ENCODE results near the gene ZNF471. TPM values are rescaled to one million over a fixed set of nuclear protein-coding genes. Genes with fewer than 3 reads are reported as not detected.

The ZNF471 gene
- total RNA-seq, 1 donor from 2014 or later = 0.27 TPM

DNA sequence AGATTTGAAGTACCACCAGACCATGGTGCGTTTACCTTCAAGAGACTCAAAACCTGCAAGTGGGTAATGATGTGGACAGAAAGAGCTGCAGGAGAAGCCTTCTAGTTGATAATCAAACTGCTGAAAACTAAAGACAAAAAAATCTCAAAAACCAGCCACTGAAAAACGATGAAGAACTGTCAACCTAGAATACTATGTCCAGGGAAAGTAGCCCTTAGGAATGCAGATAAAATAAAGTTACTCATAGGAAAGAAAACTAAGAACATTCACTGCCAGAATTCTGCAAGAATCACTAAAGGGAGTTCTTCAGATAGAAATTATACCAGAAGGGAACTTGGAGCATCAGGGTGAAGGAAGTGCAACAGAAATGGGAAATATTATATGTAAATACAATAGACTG, 64.9 kb downstream of the ZNF471 start:
- intact Hi-C loops (cut with micrococcal nuclease) = no loop called here

GRCh38 chr19:56573914-56574313, 66.3 kb downstream of the ZNF471 start:
- intact Hi-C loops (cut with micrococcal nuclease) = no loop called here

GRCh38 chr19:56577719-56578602, 70.3 kb downstream of the ZNF471 start:
- intact Hi-C loops (cut with micrococcal nuclease) = no loop called here

Other genes with a start within 250 kb of the ZNF471 start
- 0.85 and 2.5 TPM in 2 replicates for gene EDDM13, start 235.1 kb upstream of the ZNF471 start, total RNA-seq
- 12.0 TPM in 2 replicates for gene ZSCAN5A, start 193.0 kb upstream of the ZNF471 start, total RNA-seq
- 1.3 and 2.3 TPM in 2 replicates for gene ZNF582, start 114.3 kb upstream of the ZNF471 start, total RNA-seq
- gene ZNF583, start 103.5 kb upstream of the ZNF471 start, total RNA-seq = 3.4 and 3.5 TPM in 2 replicates
- not detected in 2 replicates for gene ZNF667, start 30.5 kb upstream of the ZNF471 start, total RNA-seq
- 2.4 and 2.9 TPM in 2 replicates for gene ZFP28, start 31.1 kb downstream of the ZNF471 start, total RNA-seq
- 2.0 and 2.4 TPM in 2 replicates for gene ZNF470, start 59.6 kb downstream of the ZNF471 start, total RNA-seq
- 6.1 and 6.2 TPM in 2 replicates for gene ZNF71, start 87.4 kb downstream of the ZNF471 start, total RNA-seq
- 0.27 TPM in 2 replicates for gene SMIM17, start 135.3 kb downstream of the ZNF471 start, total RNA-seq
- gene ZNF835, start 163.9 kb downstream of the ZNF471 start, total RNA-seq = 0.10 and 0.20 TPM in 2 replicates

Measured in T-helper 1 cell treated with Interleukin-12 subunit alpha and Interleukin-12 subunit beta and Interleukin-4 antibody, amounts not matched to agents 30 ng/mL and 1 ng/mL, for 36 hours (primary cell).